Stimulated activated CD8-positive, alpha-beta memory T cell treated with anti-CD3 and anti-CD28 coated beads, Interleukin-15, amount 100 ng/mL, for 1 hour (primary cell): Measurements from ENCODE around the gene BAHD1.
"Not testable (repeated sequence)": the region's sequence is repeated elsewhere in the genome, so short reads cannot be mapped to it uniquely, and the experiment has no call there.

ENCODE experiments used
- DNase-seq: peaks from one replicate; pipeline ENCODE4 v3.0.0-alpha.2; 2020; ENCODE audit warnings: low read depth

The BAHD1 gene

DNA sequence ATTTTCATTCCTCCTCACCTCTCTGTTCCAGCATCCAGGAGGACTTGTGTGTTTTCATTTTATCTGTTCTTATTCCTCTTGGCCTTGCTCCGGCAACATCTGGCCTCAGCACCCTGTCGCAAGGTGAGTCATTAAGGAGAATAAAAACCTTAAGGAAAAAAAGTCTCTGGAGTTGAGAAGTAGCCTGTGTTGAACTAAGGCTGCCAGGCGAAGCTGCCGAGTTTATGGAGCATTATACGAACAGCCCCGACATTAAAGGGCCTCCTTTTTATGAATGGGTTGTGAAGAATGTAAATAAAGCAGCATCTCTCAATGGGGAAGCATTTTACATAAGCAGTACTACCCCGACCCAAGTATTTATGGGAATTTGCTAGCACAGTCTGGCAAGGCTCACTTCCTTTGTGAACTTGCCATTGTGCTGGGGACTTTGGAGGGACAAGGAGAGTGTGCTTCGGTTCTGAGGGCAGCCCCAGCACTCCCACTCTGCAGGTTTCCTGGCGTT lies 4.7 kb downstream of the BAHD1 start:
- DNase-seq: no peak

- DNase-seq: no peak
Measured at GRCh38 chr15:40446144-40446543, 5.4 kb downstream of the BAHD1 start.

DNA sequence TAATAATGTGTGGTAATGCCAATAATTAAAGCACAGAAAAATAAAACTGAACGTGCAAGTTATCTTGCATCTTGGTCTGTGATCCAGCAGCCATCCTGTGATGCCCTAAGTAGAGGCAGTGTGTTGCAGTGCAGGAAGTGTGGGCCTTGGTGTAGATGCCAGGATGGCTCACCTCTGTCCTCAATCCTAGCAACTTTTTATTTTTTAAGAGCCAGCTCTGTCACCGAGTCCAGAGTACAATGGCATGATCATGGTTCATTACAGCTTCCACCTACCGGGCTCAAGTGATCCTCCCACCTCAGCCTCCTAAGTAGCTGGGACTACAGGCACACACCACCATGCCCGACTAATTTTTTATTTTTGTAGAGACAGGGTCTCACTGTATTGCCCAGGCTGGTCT lies 7.6 kb downstream of the BAHD1 start:
- no peak for DNase-seq

DNA sequence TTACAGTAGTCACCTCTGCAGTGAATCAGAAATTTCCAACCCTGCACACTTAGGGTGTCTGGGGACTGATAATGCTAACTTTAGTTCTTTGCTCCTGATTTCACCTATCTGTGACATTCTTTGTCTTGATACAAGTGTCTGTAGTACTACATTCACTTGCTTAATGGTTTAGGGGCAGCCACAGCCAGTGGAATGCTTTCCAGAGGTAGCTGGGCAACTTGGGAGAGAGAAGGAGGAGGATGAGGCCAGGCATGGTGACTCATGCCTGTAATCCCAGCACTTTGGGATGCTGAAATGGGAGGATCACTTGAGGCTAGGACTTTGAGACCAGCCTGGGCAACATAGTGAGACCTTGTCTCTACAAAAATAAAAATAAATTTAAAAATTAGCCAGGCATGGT lies 8.5 kb downstream of the BAHD1 start:
- no peak for DNase-seq

DNA sequence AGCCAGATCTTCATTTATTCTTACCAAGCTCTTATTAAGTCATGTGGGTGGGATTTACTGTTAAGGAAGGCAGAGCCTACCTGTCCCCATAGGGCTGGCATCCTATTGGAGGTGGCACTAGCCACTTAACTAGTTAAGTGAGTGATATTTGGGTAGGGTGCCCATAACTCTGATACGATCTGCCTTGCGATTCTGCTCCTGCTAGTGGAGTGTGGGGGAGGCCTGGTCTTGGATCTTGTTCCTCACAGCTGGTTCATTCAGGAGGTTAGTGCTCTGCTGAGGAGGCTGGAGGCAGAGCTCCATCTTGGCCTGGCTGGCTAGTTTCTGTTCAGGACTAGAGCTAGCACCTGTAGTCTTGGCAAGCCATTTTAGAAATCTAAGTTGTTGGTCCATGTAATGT lies 9.3 kb downstream of the BAHD1 start:
- DNase-seq: no peak

GRCh38 chr15:40451527-40452158 lies 10.9 kb downstream of the BAHD1 start:
- DNase-seq: no peak

DNA sequence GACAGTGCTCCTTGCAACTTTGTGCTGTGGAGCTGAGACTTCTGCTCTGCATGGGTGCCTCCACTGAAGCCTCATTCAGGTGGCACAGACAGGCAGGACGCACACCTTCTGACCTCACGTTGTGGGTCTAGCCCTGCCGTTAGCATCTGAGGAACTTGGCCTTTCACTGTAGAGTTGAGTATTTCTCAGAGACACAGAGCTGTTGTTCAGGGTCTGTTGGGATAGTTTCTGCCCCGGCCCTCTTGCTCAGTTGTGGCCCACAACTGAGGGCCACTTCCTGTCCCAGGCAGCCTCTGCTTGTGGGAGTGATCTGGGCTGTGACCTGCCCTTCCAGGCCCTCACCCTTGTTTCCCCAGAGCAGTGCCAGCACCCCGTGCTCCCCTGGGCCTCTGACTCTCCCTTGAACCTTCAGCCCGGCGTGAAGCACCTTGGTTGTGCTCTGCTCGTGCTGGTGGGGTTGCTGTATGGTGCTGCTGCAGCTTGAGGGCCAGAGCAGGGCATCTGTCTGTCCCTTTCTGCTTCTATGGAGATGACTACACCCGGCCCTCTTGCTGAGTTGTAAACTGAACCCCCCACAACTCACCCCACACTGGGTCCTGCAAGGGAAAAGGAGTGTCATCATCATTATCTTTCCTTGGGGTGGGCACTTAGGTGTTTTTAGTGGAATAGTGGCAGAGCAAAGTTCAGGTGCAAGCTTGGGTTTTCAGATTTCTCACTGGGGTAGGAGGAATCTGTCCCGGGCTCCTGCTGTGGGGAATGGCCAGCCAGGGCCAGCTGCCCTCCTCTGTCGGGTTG lies 11.7 kb downstream of the BAHD1 start:
- DNase-seq: no peak

DNA sequence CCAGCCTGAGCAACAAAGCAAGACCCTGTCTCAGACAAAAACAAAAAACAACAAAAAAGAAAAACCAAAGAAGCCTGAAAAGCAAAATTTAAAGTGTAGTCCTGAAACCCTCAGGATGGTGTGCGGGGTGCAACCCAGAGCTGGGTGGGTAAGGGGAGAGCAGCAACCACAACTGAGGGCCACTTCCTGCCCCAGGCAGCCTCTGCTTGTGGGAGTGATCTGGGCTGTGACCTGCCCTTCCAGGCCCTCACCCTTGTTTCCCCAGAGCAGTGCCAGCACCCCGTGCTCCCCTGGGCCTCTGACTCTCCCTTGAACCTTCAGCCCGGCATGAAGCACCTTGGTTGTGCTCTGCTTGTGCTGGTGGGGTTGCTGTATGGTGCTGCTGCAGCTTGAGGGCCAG lies 13.2 kb downstream of the BAHD1 start:
- DNase-seq: not testable (repeated sequence)

DNA sequence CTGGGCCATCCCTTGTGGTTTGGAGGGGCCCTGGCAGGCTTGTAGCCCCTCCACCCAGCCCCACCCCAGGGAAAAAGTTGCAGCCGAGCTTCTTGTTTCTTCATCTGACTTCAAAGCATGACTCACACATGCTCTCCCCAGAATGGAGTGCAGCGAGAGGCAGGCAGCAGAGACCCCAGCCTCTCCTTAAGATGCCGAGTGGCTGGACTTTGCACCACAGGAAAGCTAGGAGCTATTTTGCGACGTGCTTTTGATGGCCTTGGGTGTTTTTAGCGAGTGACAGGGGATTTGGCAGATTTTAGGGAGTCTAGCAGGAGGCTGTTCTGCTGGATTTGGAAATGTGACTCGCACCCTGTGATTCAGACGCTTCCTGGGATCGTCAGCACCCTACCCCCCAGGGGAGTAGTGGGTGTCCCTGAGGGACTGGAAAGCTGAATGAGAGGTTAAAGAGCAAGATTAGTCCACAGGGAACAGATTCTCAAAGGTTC lies 14.2 kb downstream of the BAHD1 start:
- no peak for DNase-seq

DNA sequence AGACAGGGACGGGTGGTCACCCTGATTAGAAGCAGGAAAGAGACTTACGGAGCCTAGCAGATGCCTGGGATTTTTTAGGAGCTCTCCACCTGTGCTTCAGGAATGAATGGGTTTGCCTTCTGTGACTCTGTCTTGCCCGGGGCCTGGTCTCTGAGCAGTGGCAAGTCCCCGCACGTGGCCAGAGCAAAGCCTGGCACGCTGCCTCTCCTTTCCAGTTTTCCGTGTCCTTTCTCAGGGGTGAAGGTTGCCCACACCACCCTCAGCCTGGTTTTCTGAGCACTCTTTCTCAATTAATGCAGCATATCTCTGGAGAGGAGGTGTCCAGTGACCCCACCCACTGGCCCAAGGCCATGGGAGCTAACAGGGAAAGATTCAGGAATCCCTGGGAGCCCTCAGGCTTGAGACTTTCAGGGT lies 15.6 kb downstream of the BAHD1 start:
- DNase-seq: no peak

GRCh38 chr15:40456738-40457137 lies 16.0 kb downstream of the BAHD1 start:
- DNase-seq: no peak

DNA sequence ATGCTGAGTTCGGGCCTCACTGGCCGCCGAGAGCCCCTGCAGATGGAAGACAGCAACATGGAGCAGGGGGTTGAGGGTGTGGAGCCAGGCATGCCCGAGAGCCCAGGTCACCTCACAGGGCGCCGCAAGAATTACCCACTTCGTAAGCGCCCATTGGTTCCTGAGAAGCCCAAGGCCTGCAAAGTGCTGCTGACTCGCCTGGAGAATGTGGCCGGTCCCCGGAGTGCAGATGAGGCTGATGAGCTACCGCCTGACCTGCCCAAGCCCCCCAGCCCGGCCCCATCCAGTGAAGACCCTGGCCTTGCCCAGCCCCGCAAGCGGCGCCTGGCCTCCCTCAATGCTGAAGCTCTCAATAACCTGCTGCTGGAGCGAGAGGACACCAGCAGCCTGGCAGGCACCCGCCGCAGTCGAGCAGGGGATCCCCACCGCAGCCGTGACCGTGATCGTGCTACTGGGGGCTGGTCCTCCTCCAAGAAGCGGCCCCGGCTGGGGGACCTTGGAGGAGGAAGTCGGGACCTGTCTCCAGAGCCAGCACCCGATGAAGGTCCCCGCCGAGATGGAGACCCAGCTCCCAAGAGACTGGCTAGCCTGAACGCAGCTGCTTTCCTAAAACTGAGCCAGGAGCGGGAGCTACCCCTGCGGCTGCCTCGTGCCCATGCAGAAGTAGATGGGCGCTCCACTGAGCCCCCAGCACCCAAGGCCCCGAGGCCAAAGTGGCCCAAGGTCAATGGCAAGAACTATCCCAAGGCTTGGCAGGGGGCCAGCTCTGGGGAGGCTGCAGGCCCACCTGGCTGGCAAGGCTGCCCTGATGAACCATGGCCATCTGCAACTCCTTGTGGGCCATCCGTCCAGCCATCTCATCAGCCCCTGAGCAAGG lies 18.0 kb downstream of the BAHD1 start:
- DNase-seq: no peak

DNA sequence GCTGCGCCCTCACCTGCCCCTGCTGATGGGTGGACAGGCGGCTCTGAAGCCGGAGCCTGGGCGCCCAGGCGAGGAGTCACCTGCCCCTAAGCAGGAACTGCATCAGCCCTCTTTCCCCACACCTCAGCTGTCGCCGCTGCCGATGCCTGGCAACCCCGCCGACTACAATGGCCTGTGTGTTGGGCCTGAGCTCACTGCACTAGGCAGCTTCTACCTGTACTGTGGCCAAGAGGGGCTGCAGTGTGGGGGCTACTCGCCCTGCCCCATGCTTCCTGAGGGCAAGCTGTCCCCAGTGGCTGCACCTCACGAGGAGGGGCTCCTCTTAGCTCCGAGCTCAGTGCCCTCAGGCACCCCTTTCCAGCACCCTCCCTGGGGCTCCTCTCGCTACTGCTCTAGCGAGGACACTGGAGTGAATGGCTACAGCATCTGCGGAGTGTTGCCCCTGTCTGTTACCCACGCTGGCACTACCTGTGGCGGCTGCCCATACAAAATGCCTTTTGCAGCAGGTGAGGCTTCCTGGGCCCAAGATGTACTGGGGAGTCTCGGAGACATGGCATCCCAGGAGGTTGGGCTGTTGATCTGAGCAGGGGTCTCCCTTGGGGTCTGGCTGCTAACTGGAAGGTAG lies 18.8 kb downstream of the BAHD1 start:
- DNase-seq: no peak

DNA sequence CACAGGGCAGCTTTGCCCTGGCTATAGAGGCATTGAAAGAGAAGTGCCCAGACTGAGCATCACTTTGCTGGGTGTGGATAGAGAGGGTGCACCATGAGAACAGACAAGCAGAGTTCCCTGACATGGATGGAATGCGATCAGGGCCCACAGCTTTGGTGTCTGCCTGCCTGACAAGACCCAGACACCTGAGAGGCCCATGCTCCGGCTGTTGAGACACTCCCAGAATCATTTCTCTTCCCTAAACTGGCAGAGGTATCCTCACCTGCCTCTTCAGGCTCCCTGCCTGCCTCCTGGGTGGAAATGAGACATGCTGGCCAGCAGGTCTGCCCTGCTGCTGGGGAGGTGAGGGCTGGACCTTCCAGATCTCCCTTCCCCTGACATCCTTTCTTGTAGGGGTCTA lies 19.7 kb downstream of the BAHD1 start:
- no peak for DNase-seq

GRCh38 chr15:40461958-40462357 lies 21.2 kb downstream of the BAHD1 start:
- DNase-seq: no peak

- DNase-seq: no peak
Measured at GRCh38 chr15:40463279-40463678, 22.5 kb downstream of the BAHD1 start.

GRCh38 chr15:40463886-40464545 lies 23.3 kb downstream of the BAHD1 start:
- no peak for DNase-seq

DNA sequence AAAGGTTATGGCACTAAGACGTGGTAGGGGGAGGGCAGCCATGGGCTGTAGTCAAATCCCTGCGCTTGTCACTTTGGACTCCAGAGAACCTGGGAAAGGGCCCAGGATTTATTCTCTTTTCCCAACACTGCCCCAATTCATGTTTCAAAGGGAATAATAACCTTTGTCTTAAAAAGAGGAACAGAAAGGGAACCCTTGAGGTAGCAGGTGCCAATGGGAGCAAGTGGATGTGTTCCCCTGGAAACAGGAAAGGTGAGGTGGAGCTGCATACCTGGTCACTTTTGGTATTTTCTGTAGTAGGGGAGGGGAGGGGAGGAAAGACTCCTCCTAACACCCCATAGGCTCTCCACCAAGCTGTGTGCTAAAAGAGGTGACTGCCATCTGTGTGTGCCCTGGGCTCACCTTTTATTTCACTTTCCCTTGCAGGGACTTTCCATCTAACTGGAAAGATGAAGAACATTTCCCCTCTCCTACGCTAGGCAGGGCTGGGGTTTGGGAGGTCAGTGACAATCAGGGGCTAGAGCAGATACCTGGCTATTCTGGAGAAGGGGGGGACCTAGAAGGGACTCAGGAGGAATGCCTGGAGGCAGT lies 23.9 kb downstream of the BAHD1 start:
- DNase-seq: no peak

DNA sequence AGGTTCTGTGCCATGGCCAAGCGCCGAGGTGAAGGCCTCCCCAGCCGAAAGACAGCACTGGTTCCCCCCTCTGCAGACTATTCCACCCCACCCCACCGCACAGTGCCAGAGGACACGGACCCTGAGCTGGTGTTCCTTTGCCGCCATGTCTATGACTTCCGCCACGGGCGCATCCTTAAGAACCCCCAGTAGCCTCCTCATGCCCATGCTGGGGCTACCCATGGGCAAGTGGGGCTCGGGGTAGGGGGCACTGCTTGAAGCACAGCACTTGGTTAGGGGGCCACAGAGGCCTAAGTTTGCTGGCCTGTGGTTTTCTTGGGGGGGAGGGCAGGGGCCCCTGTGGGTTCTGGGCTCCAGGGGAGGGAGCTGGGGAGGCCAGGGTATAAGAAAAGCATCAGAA lies 25.2 kb downstream of the BAHD1 start:
- DNase-seq: no peak

DNA sequence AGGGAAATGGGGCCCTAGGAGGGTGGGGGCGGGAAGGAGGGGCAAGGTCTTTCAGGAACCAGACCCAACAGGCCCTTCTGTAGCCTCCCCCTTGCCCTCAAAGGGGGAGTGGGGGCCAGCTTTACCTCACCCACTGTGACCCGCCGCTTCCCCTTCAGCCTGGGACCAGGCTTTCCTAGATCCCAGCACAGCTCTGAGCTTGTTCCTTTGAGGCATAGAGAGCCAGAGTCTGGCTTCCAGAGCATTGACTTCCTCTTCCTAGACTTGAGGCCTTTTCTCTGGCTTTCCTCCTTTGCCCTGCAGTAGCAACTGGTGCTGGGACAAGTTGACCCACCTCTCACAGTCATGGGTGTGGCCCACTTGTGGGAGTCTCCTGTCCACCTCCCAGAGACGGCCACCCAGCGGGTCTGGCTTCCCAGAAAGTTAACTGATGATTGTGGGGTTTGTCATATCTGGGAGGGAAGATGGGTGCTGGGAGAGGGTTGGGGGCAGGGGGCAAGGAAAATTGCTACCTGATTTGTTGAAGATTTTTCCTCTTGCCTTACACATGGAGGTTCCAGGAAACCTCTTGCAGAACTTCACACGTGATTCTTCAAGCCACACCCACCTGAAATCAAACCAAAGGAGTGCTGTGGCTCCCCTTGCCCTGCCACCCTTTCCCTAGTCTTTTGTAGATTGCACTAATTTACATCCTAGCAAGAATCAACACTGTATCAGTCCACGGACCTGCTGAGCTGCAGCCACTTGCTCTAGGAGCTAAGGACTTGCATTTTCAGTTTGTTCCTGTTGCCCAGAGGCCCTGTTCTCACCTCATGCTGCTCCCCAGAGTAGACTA lies 25.9 kb downstream of the BAHD1 start:
- no peak for DNase-seq
